SK-N-SH (cell line): ENCODE results near the gene OPCML. TPM values are rescaled to one million over a fixed set of nuclear protein-coding genes. Genes with fewer than 3 reads are reported as not detected.

Source experiments
- CTCF ChIA-PET: fragments of 300-600, 350-600 bp; formaldehyde crosslinking; extraction: SDS; loops from one replicate; lab custom pipeline; 2021; lab: Yijun Ruan, JAX
- POLR2A ChIA-PET: fragments of 350-600 bp; sonication (Branson Sonifier 250); formaldehyde crosslinking; extraction: SDS; loops from one replicate; lab custom pipeline; 2020; ENCODE audit warnings: antibody characterized with exemption, inconsistent platforms; lab: Yijun Ruan, JAX
- DNase-seq: peaks from one replicate; pipeline ENCODE4 v3.0.0; 2012
- H2AFZ ChIP-seq: fragments of 200-600 bp; sonication (generic); 2 replicates; pipeline ENCODE4 v1.8.1; 2016; ENCODE audit warnings: antibody characterized with exemption, mild to moderate bottlenecking, low read depth
- H3F3A ChIP-seq: fragments of 200-600 bp; sonication (generic); replicated peaks from 2 replicates; pipeline ENCODE3; 2016; ENCODE audit warnings: antibody characterized with exemption, mild to moderate bottlenecking; ENCODE audit not compliant: insufficient read depth
- H3K27ac ChIP-seq, 2 experiments: fragments of 200-500 bp in 1 of 2; fragments of 200-600 bp in 1 of 2; sonication (Bioruptor generic) in 1 of 2; sonication (generic), shearing (Covaris generic) in 1 of 2; 2 replicates each; pipeline versions ENCODE4 v1.5.1 to v1.6.1; 2014 to 2016; ENCODE audit warnings: low read depth in 2 of 2, inconsistent platforms in 1 of 2, low read length in 1 of 2, mild to moderate bottlenecking in 1 of 2, mixed read lengths in 1 of 2
- H3K27me3 ChIP-seq: fragments of 200-600 bp; sonication (generic), shearing (Covaris generic); 2 replicates; pipeline ENCODE4 v1.6.1; 2016; ENCODE audit warnings: mixed run types; ENCODE audit not compliant: insufficient read depth
- H3K36me3 ChIP-seq, 2 experiments: fragments of 200-500 bp in 1 of 2; fragments of 200-600 bp in 1 of 2; sonication (Bioruptor generic) in 1 of 2; sonication (generic) in 1 of 2; replicated peaks in 1 of 2; 2 replicates each; pipeline versions ENCODE3 to v1.5.1; 2014 to 2016; ENCODE audit warnings: low read length in 1 of 2, mild to moderate bottlenecking in 1 of 2; ENCODE audit not compliant: insufficient read depth in 2 of 2, control insufficient read depth in 1 of 2
- H3K4me1 ChIP-seq, 2 experiments: fragments of 200-500 bp in 1 of 2; fragments of 200-600 bp in 1 of 2; sonication (Bioruptor generic) in 1 of 2; sonication (generic), shearing (Covaris generic) in 1 of 2; 2 replicates each; pipeline versions ENCODE4 v1.5.1 to v1.6.1; 2014 to 2016; ENCODE audit warnings: low read depth in 1 of 2, low read length in 1 of 2, mixed run types in 1 of 2; ENCODE audit not compliant: insufficient read depth in 2 of 2, control insufficient read depth in 1 of 2
- H3K4me2 ChIP-seq: fragments of 200-600 bp; sonication (generic), shearing (Covaris generic); 2 replicates; pipeline ENCODE4 v1.6.1; 2017; ENCODE audit warnings: mixed run types
- H3K4me3 ChIP-seq, 2 experiments: fragments of 200-500 bp in 1 of 2; fragments of 200-600 bp in 1 of 2; sonication (Bioruptor generic) in 1 of 2; sonication (generic), shearing (Covaris generic) in 1 of 2; 2 replicates each; pipeline versions ENCODE4 v1.5.1 to v1.8.1; 2014 to 2016; ENCODE audit warnings: low read depth in 2 of 2, inconsistent platforms in 1 of 2, low read length in 1 of 2, mild to moderate bottlenecking in 1 of 2, mixed read lengths in 1 of 2, moderate library complexity in 1 of 2
- H3K79me2 ChIP-seq: fragments of 200-600 bp; sonication (generic); 2 replicates; pipeline ENCODE4 v1.8.1; 2017; ENCODE audit warnings: mild to moderate bottlenecking; ENCODE audit not compliant: insufficient read depth
- H3K9ac ChIP-seq: fragments of 200-600 bp; sonication (generic); 2 replicates; pipeline ENCODE4 v1.6.1; 2017; ENCODE audit warnings: mixed run types
- H3K9me2 ChIP-seq: fragments of 200-600 bp; sonication (generic); 2 replicates; pipeline ENCODE4 v1.6.1; 2017; ENCODE audit warnings: mixed run types
- H3K9me3 ChIP-seq: fragments of 200-600 bp; sonication (generic); 2 replicates; pipeline ENCODE4 v1.6.1; 2017; ENCODE audit warnings: mixed run types, mild to moderate bottlenecking, moderate library complexity
- H4K20me1 ChIP-seq: fragments of 200-600 bp; sonication (generic); 2 replicates; pipeline ENCODE4 v1.6.1; 2017; ENCODE audit warnings: mild to moderate bottlenecking, mixed run types; ENCODE audit not compliant: insufficient read depth
- ELF1 ChIP-seq: IDR thresholded peaks from 2 replicates; pipeline ENCODE4 v1.4.0; 2012
- EZH2phosphoT487 ChIP-seq: fragments of 200-600 bp; sonication (generic); IDR thresholded peaks from 2 replicates; pipeline ENCODE4 v1.6.1; 2017; ENCODE audit warnings: low read depth, mixed run types, mild to moderate bottlenecking, antibody characterized with exemption, moderate library complexity, borderline replicate concordance
- FOXM1 ChIP-seq: IDR thresholded peaks from 2 replicates; pipeline ENCODE4 v1.4.0; 2012; ENCODE audit warnings: low read depth, mild to moderate bottlenecking
- GABPA ChIP-seq: IDR thresholded peaks from 2 replicates; pipeline ENCODE4 v1.4.0; 2012; ENCODE audit warnings: low read depth, mild to moderate bottlenecking
- GATA2 ChIP-seq: sonication (generic); formaldehyde crosslinking; IDR thresholded peaks from 2 replicates; pipeline ENCODE4 v1.5.0; 2020; ENCODE audit warnings: mild to moderate bottlenecking, missing genetic modification reagents
- IRF3 ChIP-seq: fragments of 150-350 bp; IDR thresholded peaks from 2 replicates; pipeline ENCODE4 v1.6.1; 2016; ENCODE audit warnings: mild to moderate bottlenecking, low read depth, low read length
- NFIC ChIP-seq: IDR thresholded peaks from 2 replicates; pipeline ENCODE4 v1.4.0; 2012; ENCODE audit warnings: borderline replicate concordance
- NRF1 ChIP-seq: IDR thresholded peaks from 2 replicates; pipeline ENCODE4 v1.6.1; 2012; ENCODE audit warnings: low read depth, mild to moderate bottlenecking, low read length
- PBX3 ChIP-seq: IDR thresholded peaks from 2 replicates; pipeline ENCODE4; 2012
- RCOR1 ChIP-seq: fragments of 150-350 bp; IDR thresholded peaks from 2 replicates; pipeline ENCODE4 v1.6.1; 2017; ENCODE audit warnings: antibody characterized with exemption, low read length
- REST ChIP-seq: IDR thresholded peaks from 2 replicates; pipeline ENCODE4 v1.6.1; 2012; ENCODE audit warnings: mild to moderate bottlenecking, low read depth, low read length, moderate library complexity
- SIN3A ChIP-seq: IDR thresholded peaks from 2 replicates; pipeline ENCODE4 v1.6.1; 2012; ENCODE audit warnings: low read depth, mild to moderate bottlenecking, low read length, moderate library complexity, borderline replicate concordance
- SMC3 ChIP-seq: IDR thresholded peaks from 2 replicates; pipeline ENCODE4 v1.6.1; 2012; ENCODE audit warnings: low read depth, low read length, improper control_type of control experiment
- USF2 ChIP-seq: fragments of 150-350 bp; IDR thresholded peaks from 2 replicates; pipeline ENCODE4 v1.6.1; 2017; ENCODE audit warnings: antibody characterized with exemption, low read length, low read depth, borderline replicate concordance
- WGBS: methylation state at CpG from one replicate; pipeline ENCODE4 v1.1.6; 2017; ENCODE audit warnings: low lambda C conversion rate; 5-methylcytosine and 5-hydroxymethylcytosine counted together
- polyA plus RNA-seq, 3 experiments: library from polyadenylated mRNA; depleted of rRNA; stranded (reverse); fragments of >200 nt; gene quantifications; 2 replicates each; pipeline ENCODE4 v1.2.3, GENCODE V29; 2012

Gene OPCML
- polyA plus RNA-seq, 1 of the 3 experiments (the other 2 are of a cell fraction), result not detected

GRCh38 chr11:132551016-132551415, 981.3 kb downstream of the OPCML start:
- no peak for TF ChIP-seq IRF3
- TF ChIP-seq NFIC, result no peak
- no peak for TF ChIP-seq GATA2
- TF ChIP-seq REST, result no peak
- no peak for TF ChIP-seq ELF1
- TF ChIP-seq FOXM1, result no peak
- TF ChIP-seq USF2, result no peak
- no peak for TF ChIP-seq RCOR1
- no peak for TF ChIP-seq GABPA
- no peak for TF ChIP-seq SMC3
- no peak for TF ChIP-seq EZH2phosphoT487
- no peak for TF ChIP-seq SIN3A
- no peak for TF ChIP-seq PBX3
- no peak for TF ChIP-seq NRF1
- no peak overlapping the region for H3K27ac ChIP-seq
- ChIA-PET POLR2A (no interaction called here), CTCF (no interaction called here)
- H4K20me1 ChIP-seq, result no peaks in the 10 kb centered on the region
- H3K4me3 ChIP-seq, result no peak overlapping the region
- H3K27me3 ChIP-seq, result no peaks in the 10 kb centered on the region
- no peaks in the 10 kb centered on the region for H3K36me3 ChIP-seq
- no peaks in the 10 kb centered on the region for H3F3A ChIP-seq
- no peak overlapping the region for H2AFZ ChIP-seq
- 43% methylated on average over 5 of the region's 5 CpGs for WGBS
- no peaks in the 10 kb centered on the region for H3K9me3 ChIP-seq
- DNase-seq, result no peak
- no peaks in the 10 kb centered on the region for H3K9me2 ChIP-seq
- no peaks in the 10 kb centered on the region for H3K4me1 ChIP-seq
- no peaks in the 10 kb centered on the region for H3K79me2 ChIP-seq
- no peak overlapping the region for H3K9ac ChIP-seq
- H3K4me2 ChIP-seq, result no peak overlapping the region
